Measurements from ENCODE around the gene PLEKHH3.

PLEKHH3 gene

GRCh38 chr17:42676424-42677011 is at the start of gene PLEKHH3:
PLEKHH3 (minus strand) TSS chr17:42676994; CDS start chr17:42676563, 431 bp downstream.
- no peak for DNase-seq

- no peak for DNase-seq
Measured at GRCh38 chr17:42725143-42725542, 48.3 kb upstream of the PLEKHH3 start.

GRCh38 chr17:42723636-42724035 is 46.8 kb upstream of the PLEKHH3 start:
- no peak for DNase-seq

GRCh38 chr17:42720996-42721583 is 44.3 kb upstream of the PLEKHH3 start:
- DNase-seq: no peak

- no peak for DNase-seq
Measured at GRCh38 chr17:42709561-42709960, 32.8 kb upstream of the PLEKHH3 start.

GRCh38 chr17:42708588-42708987 is 31.8 kb upstream of the PLEKHH3 start:
- DNase-seq: no peak

GRCh38 chr17:42706732-42707131 is 29.9 kb upstream of the PLEKHH3 start:
- no peak for DNase-seq

GRCh38 chr17:42704837-42705494 is 28.2 kb upstream of the PLEKHH3 start:
- DNase-seq: no peak

GRCh38 chr17:42704490-42704836 is 27.7 kb upstream of the PLEKHH3 start:
- DNase-seq: no peak

- DNase-seq: no peak
Measured at GRCh38 chr17:42702446-42702845, 25.7 kb upstream of the PLEKHH3 start.

GRCh38 chr17:42700586-42701289 is 23.9 kb upstream of the PLEKHH3 start:
- no peak for DNase-seq

GRCh38 chr17:42699415-42699740 is 22.6 kb upstream of the PLEKHH3 start:
- DNase-seq: no peak

GRCh38 chr17:42698736-42699414 is 22.1 kb upstream of the PLEKHH3 start:
- DNase-seq: no peak

- no peak for DNase-seq
Measured at GRCh38 chr17:42697108-42697811, 20.5 kb upstream of the PLEKHH3 start.

GRCh38 chr17:42695500-42695899 is 18.7 kb upstream of the PLEKHH3 start:
- no peak for DNase-seq

GRCh38 chr17:42694524-42694923 is 17.7 kb upstream of the PLEKHH3 start:
- no peak for DNase-seq

- no peak for DNase-seq
Measured at GRCh38 chr17:42692489-42692888, 15.7 kb upstream of the PLEKHH3 start.

GRCh38 chr17:42691021-42691545 is 14.3 kb upstream of the PLEKHH3 start:
- DNase-seq: no peak

GRCh38 chr17:42690596-42690995 is 13.8 kb upstream of the PLEKHH3 start:
- DNase-seq: no peak

- DNase-seq: no peak
Measured at GRCh38 chr17:42687707-42688320, 11.0 kb upstream of the PLEKHH3 start.

GRCh38 chr17:42686520-42687128 is 9.8 kb upstream of the PLEKHH3 start:
- no peak for DNase-seq

GRCh38 chr17:42685831-42686230 is 9.0 kb upstream of the PLEKHH3 start:
- DNase-seq: no peak
